ENCODE measurements around the gene ARTN.

The ARTN gene

GRCh38 chr1:43936431-43937151 is 3.0 kb downstream of the ARTN start:
- Histone ChIP-seq H3K27ac (ENCODE audit: low read length) (peak overlapping the region; percentile 6), H3K9ac (ENCODE audit: low read length in 2 of 2) (peak overlapping the region; percentile 53 to 60), H3K4me1 (ENCODE audit: control insufficient read depth, insufficient read depth, low read length) (peaks cover 40% of the 10 kb centered on the region), H3K9me3 (ENCODE audit: control insufficient read depth in 2 of 2, low read length in 2 of 2) (no peaks in the 10 kb centered on the region), H3K27me3 (ENCODE audit: control insufficient read depth in 1 of 2, insufficient read depth in 2 of 2, low read length in 2 of 2) (no peaks in the 10 kb centered on the region), H3K4me3 (ENCODE audit: low read length in 2 of 2) (peak overlapping the region; percentile 60 to 69), H3K36me3 (ENCODE audit: control insufficient read depth in 2 of 2, insufficient read depth in 2 of 2, low read length in 2 of 2) (no peaks in the 10 kb centered on the region)

GRCh38 chr1:43937179-43937865 is 3.7 kb downstream of the ARTN start:
- Histone ChIP-seq H3K9ac (ENCODE audit: low read length in 2 of 2) (no peak overlapping the region), H3K36me3 (ENCODE audit: control insufficient read depth in 2 of 2, insufficient read depth in 2 of 2, low read length in 2 of 2) (no peaks in the 10 kb centered on the region), H3K27ac (ENCODE audit: low read length) (no peak overlapping the region), H3K9me3 (ENCODE audit: control insufficient read depth in 2 of 2, low read length in 2 of 2) (no peaks in the 10 kb centered on the region), H3K4me3 (ENCODE audit: low read length in 2 of 2) (peak overlapping the region in 1 of 2 donors; percentile 69), H3K4me1 (ENCODE audit: control insufficient read depth, insufficient read depth, low read length) (peaks cover 40% of the 10 kb centered on the region), H3K27me3 (ENCODE audit: control insufficient read depth in 1 of 2, insufficient read depth in 2 of 2, low read length in 2 of 2) (no peaks in the 10 kb centered on the region)

- Histone ChIP-seq H3K9me3 (ENCODE audit: control insufficient read depth in 2 of 2, low read length in 2 of 2) (no peaks in the 10 kb centered on the region), H3K27me3 (ENCODE audit: control insufficient read depth in 1 of 2, insufficient read depth in 2 of 2, low read length in 2 of 2) (no peaks in the 10 kb centered on the region), H3K27ac (ENCODE audit: low read length) (no peak overlapping the region), H3K36me3 (ENCODE audit: control insufficient read depth in 2 of 2, insufficient read depth in 2 of 2, low read length in 2 of 2) (no peaks in the 10 kb centered on the region), H3K4me1 (ENCODE audit: control insufficient read depth, insufficient read depth, low read length) (peaks cover 33% of the 10 kb centered on the region), H3K9ac (ENCODE audit: low read length in 2 of 2) (no peak overlapping the region), H3K4me3 (ENCODE audit: low read length in 2 of 2) (no peak overlapping the region)
Observed at GRCh38 chr1:43938383-43938782, 4.8 kb downstream of the ARTN start.

GRCh38 chr1:43938892-43939587 is 5.4 kb downstream of the ARTN start:
- H3K9me3 ChIP-seq (ENCODE audit: control insufficient read depth in 2 of 2, low read length in 2 of 2), result no peaks in the 10 kb centered on the region
- no peak overlapping the region for H3K9ac ChIP-seq (ENCODE audit: low read length in 2 of 2)
- no peak overlapping the region for H3K27ac ChIP-seq (ENCODE audit: low read length)
- no peak overlapping the region for H3K4me3 ChIP-seq (ENCODE audit: low read length in 2 of 2)
- no peaks in the 10 kb centered on the region for H3K36me3 ChIP-seq (ENCODE audit: control insufficient read depth in 2 of 2, insufficient read depth in 2 of 2, low read length in 2 of 2)
- H3K4me1 ChIP-seq (ENCODE audit: control insufficient read depth, insufficient read depth, low read length), result peaks cover 26% of the 10 kb centered on the region
- H3K27me3 ChIP-seq (ENCODE audit: control insufficient read depth in 1 of 2, insufficient read depth in 2 of 2, low read length in 2 of 2), result no peaks in the 10 kb centered on the region

GRCh38 chr1:43942411-43942810 is 8.8 kb downstream of the ARTN start:
- Histone ChIP-seq H3K9me3 (ENCODE audit: control insufficient read depth in 2 of 2, low read length in 2 of 2) (no peaks in the 10 kb centered on the region), H3K36me3 (ENCODE audit: control insufficient read depth in 2 of 2, insufficient read depth in 2 of 2, low read length in 2 of 2) (no peaks in the 10 kb centered on the region), H3K4me3 (ENCODE audit: low read length in 2 of 2) (no peak overlapping the region), H3K4me1 (ENCODE audit: control insufficient read depth, insufficient read depth, low read length) (peaks cover 16% of the 10 kb centered on the region), H3K27me3 (ENCODE audit: control insufficient read depth in 1 of 2, insufficient read depth in 2 of 2, low read length in 2 of 2) (no peaks in the 10 kb centered on the region), H3K9ac (ENCODE audit: low read length in 2 of 2) (no peak overlapping the region), H3K27ac (ENCODE audit: low read length) (no peak overlapping the region)

- Histone ChIP-seq H3K9ac (ENCODE audit: low read length in 2 of 2) (peak overlapping the region; percentile 21 to 27), H3K27ac (ENCODE audit: low read length) (peak overlapping the region; percentile 18)
Observed at GRCh38 chr1:43944860-43945259, 11.3 kb downstream of the ARTN start.

GRCh38 chr1:43945674-43946235 is 12.2 kb downstream of the ARTN start:
- peak overlapping the region; percentile 98 for H3K9ac ChIP-seq (ENCODE audit: low read length in 2 of 2)
- peak overlapping the region; percentile 98 for H3K27ac ChIP-seq (ENCODE audit: low read length)
- H3K9me3 ChIP-seq (ENCODE audit: control insufficient read depth in 2 of 2, low read length in 2 of 2), result no peaks in the 10 kb centered on the region
- peaks cover 4% of the 10 kb centered on the region in 2 donors for H3K36me3 ChIP-seq (ENCODE audit: control insufficient read depth in 2 of 2, insufficient read depth in 2 of 2, low read length in 2 of 2)
- H3K4me3 ChIP-seq (ENCODE audit: low read length in 2 of 2), result peak overlapping the region; percentile 95 to 97
- H3K27me3 ChIP-seq (ENCODE audit: control insufficient read depth in 1 of 2, insufficient read depth in 2 of 2, low read length in 2 of 2), result no peaks in the 10 kb centered on the region
- H3K4me1 ChIP-seq (ENCODE audit: control insufficient read depth, insufficient read depth, low read length), result peaks cover 34% of the 10 kb centered on the region

More at GRCh38 chr1:43944860-43945259, 11.3 kb downstream of the ARTN start:
- Histone ChIP-seq H3K36me3 (ENCODE audit: control insufficient read depth in 2 of 2, insufficient read depth in 2 of 2, low read length in 2 of 2) (peaks cover 0 to 2% of the 10 kb centered on the region in 2 donors), H3K27me3 (ENCODE audit: control insufficient read depth in 1 of 2, insufficient read depth in 2 of 2, low read length in 2 of 2) (no peaks in the 10 kb centered on the region), H3K4me3 (ENCODE audit: low read length in 2 of 2) (no peak overlapping the region), H3K4me1 (ENCODE audit: control insufficient read depth, insufficient read depth, low read length) (peaks cover 34% of the 10 kb centered on the region), H3K9me3 (ENCODE audit: control insufficient read depth in 2 of 2, low read length in 2 of 2) (no peaks in the 10 kb centered on the region)

GRCh38 chr1:43946236-43947060 is 12.8 kb downstream of the ARTN start, which contains the start of gene IPO13:
IPO13 (plus strand) TSS chr1:43946950; CDS start chr1:43947601, 651 bp downstream.
- peak within 1 kb of the TSS; percentile 98 for H3K27ac ChIP-seq (ENCODE audit: low read length)
- H3K9ac ChIP-seq (ENCODE audit: low read length in 2 of 2), result peak within 1 kb of the TSS; percentile 98
- peak within 1 kb of the TSS; percentile 95 to 97 for H3K4me3 ChIP-seq (ENCODE audit: low read length in 2 of 2)
- H3K27me3 ChIP-seq (ENCODE audit: control insufficient read depth in 1 of 2, insufficient read depth in 2 of 2, low read length in 2 of 2), result no peaks in the 10 kb centered on the region
- no peaks in the 10 kb centered on the region for H3K9me3 ChIP-seq (ENCODE audit: control insufficient read depth in 2 of 2, low read length in 2 of 2)
- peaks cover 4 to 7% of the 10 kb centered on the region in 2 donors for H3K36me3 ChIP-seq (ENCODE audit: control insufficient read depth in 2 of 2, insufficient read depth in 2 of 2, low read length in 2 of 2)
- peaks cover 36% of the 10 kb centered on the region for H3K4me1 ChIP-seq (ENCODE audit: control insufficient read depth, insufficient read depth, low read length)

GRCh38 chr1:43947061-43947873 is 13.7 kb downstream of the ARTN start:
- H3K4me3 ChIP-seq (ENCODE audit: low read length in 2 of 2), result peak overlapping the region; percentile 95 to 97
- no peaks in the 10 kb centered on the region for H3K9me3 ChIP-seq (ENCODE audit: control insufficient read depth in 2 of 2, low read length in 2 of 2)
- peaks cover 38% of the 10 kb centered on the region for H3K4me1 ChIP-seq (ENCODE audit: control insufficient read depth, insufficient read depth, low read length)
- no peaks in the 10 kb centered on the region for H3K27me3 ChIP-seq (ENCODE audit: control insufficient read depth in 1 of 2, insufficient read depth in 2 of 2, low read length in 2 of 2)
- H3K9ac ChIP-seq (ENCODE audit: low read length in 2 of 2), result peak overlapping the region; percentile 98
- H3K36me3 ChIP-seq (ENCODE audit: control insufficient read depth in 2 of 2, insufficient read depth in 2 of 2, low read length in 2 of 2), result peaks cover 4 to 7% of the 10 kb centered on the region in 2 donors
- peak overlapping the region; percentile 98 for H3K27ac ChIP-seq (ENCODE audit: low read length)

Measured in stomach smooth muscle (tissue), 2 donors.